ENCODE measurements around the gene ADIPOR2. TPM values are rescaled to one million over a fixed set of nuclear protein-coding genes. Genes with fewer than 3 reads are reported as not detected.

Gene ADIPOR2
- total RNA-seq, 4 donors from 2014 or later, result 46.0 to 59.3 (median 52.4) TPM

GRCh38 chr12:1808798-1809480 is 118.1 kb downstream of the ADIPOR2 start:
- 89% methylated on average over 22 of the region's 22 CpGs for WGBS, 2 donors
- peaks cover 0 to 8% of the 10 kb centered on the region in 2 donors for H3K4me1 ChIP-seq
- TF ChIP-seq POLR2A (IDR thresholded peaks at IDR 0.05), result no peak
- TF ChIP-seq CTCF (IDR thresholded peaks at IDR 0.05), result no peak
- intact Hi-C loops (cut with DNase I), result loop anchor here (10.0 kb wide), 1 partner anchor 226 kb away; no protein-coding TSS in a partner anchor
- H3K27me3 ChIP-seq, result no peaks in the 10 kb centered on the region
- no peaks in the 10 kb centered on the region for H3K9me3 ChIP-seq
- DNase-seq, result no peak
- H3K4me3 ChIP-seq (replicated peaks in 1 of 3), result no peak overlapping the region
- H3K27ac ChIP-seq, result no peak overlapping the region
- H3K36me3 ChIP-seq, result no peaks in the 10 kb centered on the region

- no peak for TF ChIP-seq CTCF (IDR thresholded peaks at IDR 0.05)
- no peak for TF ChIP-seq POLR2A (IDR thresholded peaks at IDR 0.05)
- Histone ChIP-seq H3K27me3 (no peaks in the 10 kb centered on the region), H3K9me3 (no peaks in the 10 kb centered on the region), H3K4me3 (replicated peaks in 1 of 3) (no peak overlapping the region), H3K27ac (no peak overlapping the region), H3K36me3 (no peaks in the 10 kb centered on the region), H3K4me1 (peaks cover 0 to 7% of the 10 kb centered on the region in 2 donors)
- 83 to 85% methylated on average over 13 of the region's 13 CpGs for WGBS, 2 donors
- intact Hi-C loops (cut with DNase I), result loop anchor here (10.0 kb wide), 1 partner anchor 225 kb away; no protein-coding TSS in a partner anchor
- no peak for DNase-seq
Measured at GRCh38 chr12:1809591-1810190, 118.8 kb downstream of the ADIPOR2 start.

- no peak for TF ChIP-seq POLR2A (IDR thresholded peaks at IDR 0.05)
- TF ChIP-seq CTCF (IDR thresholded peaks at IDR 0.05), result no peak
Measured at GRCh38 chr12:1810201-1810930, 119.5 kb downstream of the ADIPOR2 start.

GRCh38 chr12:1810931-1811280 is 120.0 kb downstream of the ADIPOR2 start:
- no peak for TF ChIP-seq CTCF (IDR thresholded peaks at IDR 0.05)
- no peak for TF ChIP-seq POLR2A (IDR thresholded peaks at IDR 0.05)
- 88% methylated on average over 9 to 10 of the region's 10 CpGs for WGBS, 2 donors
- no peak for DNase-seq
- H3K4me1 ChIP-seq, result peaks cover 0 to 4% of the 10 kb centered on the region in 2 donors
- intact Hi-C loops (cut with DNase I), result no loop called here
- no peak overlapping the region for H3K4me3 ChIP-seq (replicated peaks in 1 of 3)
- H3K27ac ChIP-seq, result no peak overlapping the region
- no peaks in the 10 kb centered on the region for H3K9me3 ChIP-seq
- no peaks in the 10 kb centered on the region for H3K36me3 ChIP-seq
- no peaks in the 10 kb centered on the region for H3K27me3 ChIP-seq

More at GRCh38 chr12:1810201-1810930, 119.5 kb downstream of the ADIPOR2 start:
- intact Hi-C loops (cut with DNase I), result no loop called here
- no peaks in the 10 kb centered on the region for H3K36me3 ChIP-seq
- no peaks in the 10 kb centered on the region for H3K9me3 ChIP-seq
- DNase-seq, result no peak
- peaks cover 0 to 4% of the 10 kb centered on the region in 2 donors for H3K4me1 ChIP-seq
- no peak overlapping the region for H3K27ac ChIP-seq
- WGBS, 2 donors, result 85 to 89% methylated on average over 18 to 19 of the region's 21 CpGs
- H3K27me3 ChIP-seq, result no peaks in the 10 kb centered on the region
- H3K4me3 ChIP-seq (replicated peaks in 1 of 3), result no peak overlapping the region
